ENCODE measurements around the gene NRCAM.

NRCAM gene

GRCh38 chr7:108460964-108461363 is 4.7 kb upstream of the NRCAM start:
- in situ Hi-C loops (cut with HindIII; ENCODE audit: low sequenced_read_pairs): no loop called here

GRCh38 chr7:108459922-108460551 is 3.8 kb upstream of the NRCAM start:
- in situ Hi-C loops (cut with HindIII; ENCODE audit: low sequenced_read_pairs): no loop called here

DNA sequence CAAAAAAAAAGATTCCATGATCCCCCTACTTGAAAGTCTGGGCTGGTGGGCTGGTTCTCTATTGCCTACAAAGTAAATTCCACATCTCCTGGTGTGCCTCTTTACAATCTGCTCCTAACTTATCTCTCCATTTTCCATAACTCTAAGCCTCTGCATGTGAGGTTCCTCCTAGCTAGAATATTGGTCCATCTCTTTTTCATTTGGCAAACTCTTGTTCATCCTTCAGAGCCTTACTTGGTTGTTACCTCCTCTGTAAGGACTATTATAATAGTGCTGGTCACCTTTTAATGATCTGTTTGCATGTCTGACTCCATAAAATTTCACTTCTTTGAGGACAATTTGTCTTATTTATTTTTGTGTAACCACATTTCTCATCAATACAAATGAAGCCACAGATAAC is 1.6 kb upstream of the NRCAM start:
- in situ Hi-C loops (cut with HindIII; ENCODE audit: low sequenced_read_pairs): no loop called here

GRCh38 chr7:108456845-108457540 is 757 bp upstream of the NRCAM start:
- in situ Hi-C loops (cut with HindIII; ENCODE audit: low sequenced_read_pairs): no loop called here

- in situ Hi-C loops (cut with HindIII; ENCODE audit: low sequenced_read_pairs): no loop called here
Measured at GRCh38 chr7:108455551-108455997, 662 bp downstream of the NRCAM start.

- in situ Hi-C loops (cut with HindIII; ENCODE audit: low sequenced_read_pairs): no loop called here
Measured at GRCh38 chr7:108454674-108455550, 1.3 kb downstream of the NRCAM start.

DNA sequence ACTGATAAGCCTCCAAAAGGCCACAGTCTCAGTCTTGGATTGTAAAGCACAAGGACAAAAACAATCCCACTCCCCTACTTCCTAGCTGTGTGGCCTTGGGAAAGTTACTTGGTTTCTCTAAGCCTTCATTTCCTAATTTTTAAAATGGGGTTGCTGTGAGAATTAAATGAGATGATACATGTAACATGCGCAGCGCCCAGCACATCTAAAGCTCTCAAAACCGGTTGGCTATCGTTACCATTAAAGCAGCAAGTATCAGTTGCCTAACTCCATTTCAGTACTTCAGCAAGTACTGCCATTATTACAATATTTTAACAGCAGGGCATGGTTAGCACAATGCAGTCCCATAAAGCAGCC is 1.9 kb downstream of the NRCAM start:
- in situ Hi-C loops (cut with HindIII; ENCODE audit: low sequenced_read_pairs): no loop called here

GRCh38 chr7:108453320-108453719 is 2.9 kb downstream of the NRCAM start:
- in situ Hi-C loops (cut with HindIII; ENCODE audit: low sequenced_read_pairs): no loop called here

GRCh38 chr7:108452707-108453106 is 3.5 kb downstream of the NRCAM start:
- in situ Hi-C loops (cut with HindIII; ENCODE audit: low sequenced_read_pairs): no loop called here

GRCh38 chr7:108451296-108451848 is 4.9 kb downstream of the NRCAM start:
- in situ Hi-C loops (cut with HindIII; ENCODE audit: low sequenced_read_pairs): no loop called here

DNA sequence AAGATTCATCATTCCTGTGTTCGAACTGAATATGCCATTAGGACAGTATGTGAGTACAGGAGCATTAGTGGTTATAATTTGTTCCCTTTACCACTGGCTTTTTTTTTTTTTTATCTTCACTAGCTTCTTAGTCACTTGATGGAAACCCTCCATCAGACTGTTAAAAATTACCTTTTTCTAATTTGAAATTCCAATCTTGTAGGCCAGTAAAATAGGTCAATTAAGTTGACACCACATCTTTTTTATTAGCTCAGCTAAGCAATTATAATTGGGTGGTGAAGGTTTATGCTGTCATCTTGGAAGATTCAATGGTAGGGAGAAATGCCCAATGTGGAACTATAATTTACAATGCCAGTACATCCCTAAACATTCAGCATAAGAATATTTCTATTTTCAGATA is 6.1 kb downstream of the NRCAM start:
- in situ Hi-C loops (cut with HindIII; ENCODE audit: low sequenced_read_pairs): no loop called here

DNA sequence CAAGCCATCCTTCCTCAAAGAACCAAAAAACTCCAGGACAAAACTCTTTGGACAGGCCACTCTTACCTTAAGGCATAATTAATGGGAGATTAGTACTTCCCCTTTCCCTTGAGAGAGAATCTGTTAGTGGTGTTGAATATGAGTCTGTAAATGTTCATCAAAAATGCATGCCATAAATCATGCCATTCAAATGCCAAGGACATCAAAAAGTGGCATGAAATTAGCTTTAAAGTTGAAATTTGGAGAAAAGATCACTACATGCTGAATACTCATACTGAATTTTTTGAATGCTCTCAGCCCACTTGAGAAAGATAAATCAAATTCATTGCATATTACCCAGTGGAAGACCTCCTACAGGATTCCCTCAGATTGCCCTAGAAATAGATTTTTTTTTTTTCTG is 6.7 kb downstream of the NRCAM start:
- in situ Hi-C loops (cut with HindIII; ENCODE audit: low sequenced_read_pairs): no loop called here

- in situ Hi-C loops (cut with HindIII; ENCODE audit: low sequenced_read_pairs): no loop called here
Measured at GRCh38 chr7:108448584-108449505, 7.4 kb downstream of the NRCAM start.

DNA sequence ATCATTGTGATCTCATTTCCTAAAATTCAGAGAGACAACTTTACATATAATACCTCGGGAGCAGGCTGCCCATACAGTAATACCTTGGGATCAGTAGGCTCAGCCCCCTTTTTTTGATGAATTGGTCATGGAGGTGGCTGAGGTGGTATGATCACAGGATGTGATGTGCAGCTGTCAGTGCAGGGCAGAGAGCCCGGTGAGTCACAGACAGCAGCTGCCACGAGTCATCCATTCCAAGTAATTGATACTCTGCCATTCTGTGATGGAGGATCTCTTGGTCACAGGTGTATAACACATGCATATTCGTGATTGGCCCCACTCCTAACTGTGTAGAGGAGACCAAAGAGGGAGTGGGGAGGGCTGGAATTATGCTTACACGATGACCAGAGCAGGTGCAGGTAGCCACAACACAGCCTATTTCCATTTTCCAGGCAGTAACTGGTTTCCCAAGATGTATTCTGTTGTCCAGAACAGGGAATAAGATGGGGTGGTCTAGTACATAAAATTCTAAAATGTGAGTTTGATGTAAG is 14.1 kb downstream of the NRCAM start:
- in situ Hi-C loops (cut with HindIII; ENCODE audit: low sequenced_read_pairs): no loop called here

- in situ Hi-C loops (cut with HindIII; ENCODE audit: low sequenced_read_pairs): no loop called here
Measured at GRCh38 chr7:108441392-108441955, 14.8 kb downstream of the NRCAM start.

- in situ Hi-C loops (cut with HindIII; ENCODE audit: low sequenced_read_pairs): no loop called here
Measured at GRCh38 chr7:108440613-108441012, 15.6 kb downstream of the NRCAM start.

DNA sequence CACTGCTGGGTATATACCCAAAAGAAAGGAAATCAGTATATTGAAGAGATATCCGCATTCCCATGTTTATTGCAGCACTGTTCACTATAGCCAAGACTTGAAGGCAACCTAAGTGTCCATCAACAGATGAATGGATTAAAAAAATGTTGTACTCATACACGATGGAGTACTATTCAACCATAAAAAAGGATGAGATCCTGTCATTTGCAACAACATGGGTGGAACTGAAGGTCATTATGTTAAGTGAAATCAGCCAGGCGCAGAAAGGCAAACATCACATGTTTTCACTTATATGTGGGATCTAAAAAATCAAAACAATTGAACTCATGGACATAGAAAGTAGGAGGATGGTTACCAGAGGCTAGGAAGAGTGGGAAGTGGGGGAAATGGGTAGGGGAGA is 19.3 kb downstream of the NRCAM start:
- in situ Hi-C loops (cut with HindIII; ENCODE audit: low sequenced_read_pairs): no loop called here

DNA sequence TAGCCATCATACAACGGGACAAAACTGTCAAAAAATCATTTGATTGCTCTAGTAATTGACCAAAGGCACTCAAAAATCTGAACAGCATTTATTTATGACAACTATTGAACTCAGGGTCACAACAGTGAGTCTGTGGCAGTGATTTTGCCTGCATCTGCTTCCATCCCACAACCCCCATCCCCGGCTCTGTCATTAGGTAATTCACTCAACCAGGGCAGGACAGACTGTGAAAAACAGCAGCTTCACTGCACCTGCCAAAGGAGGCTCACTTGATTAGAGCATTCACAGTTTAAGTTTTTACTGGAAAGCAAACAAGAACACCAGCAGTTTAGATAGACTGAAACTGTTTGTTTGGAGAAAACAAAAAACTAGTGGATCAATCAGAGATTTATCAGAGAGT is 22.2 kb downstream of the NRCAM start:
- in situ Hi-C loops (cut with HindIII; ENCODE audit: low sequenced_read_pairs): no loop called here

- in situ Hi-C loops (cut with HindIII; ENCODE audit: low sequenced_read_pairs): no loop called here
Measured at GRCh38 chr7:108431099-108431498, 25.1 kb downstream of the NRCAM start.

GRCh38 chr7:108430664-108431063 is 25.6 kb downstream of the NRCAM start:
- in situ Hi-C loops (cut with HindIII; ENCODE audit: low sequenced_read_pairs): no loop called here
